Liver (tissue), 3 donors: Measurements from ENCODE around the gene PALD1.
"Not testable (repeated sequence)": the region's sequence is repeated elsewhere in the genome, so short reads cannot be mapped to it uniquely, and the experiment has no call there.

ENCODE experiments used
- TAF1 ChIP-seq: conservative IDR thresholded peaks from 2 replicates; pipeline ENCODE4 v1.6.1; 2016; ENCODE audit warnings: antibody characterized with exemption, mild to moderate bottlenecking
- YY1 ChIP-seq: IDR thresholded peaks from 2 replicates; pipeline ENCODE4 v1.6.1; 2016; ENCODE audit warnings: antibody characterized with exemption, mild to moderate bottlenecking
- TF ChIP-seq, protein P1 (sequence below): fragments of 150-350 bp; IDR thresholded peaks from 2 replicates; pipeline ENCODE4 v1.5.1; 2017; ENCODE audit warnings: improper control_type of control experiment, low read depth, low read length; ENCODE audit not compliant: missing input control
- TF ChIP-seq, protein P2 (sequence below): IDR thresholded peaks from 2 replicates; pipeline ENCODE4 v1.6.1; 2016; ENCODE audit warnings: antibody characterized with exemption
- TF ChIP-seq, protein P3 (sequence below): IDR thresholded peaks from 2 replicates; pipeline ENCODE4 v1.6.1; 2016; ENCODE audit warnings: antibody characterized with exemption
- TF ChIP-seq, protein P4 (sequence below): IDR thresholded peaks from 2 replicates; pipeline ENCODE4 v1.6.1; 2016; ENCODE audit warnings: antibody characterized with exemption
- TF ChIP-seq, protein P5 (sequence below): IDR thresholded peaks from 2 replicates; pipeline ENCODE4 v1.6.1; 2016; ENCODE audit warnings: antibody characterized with exemption, mild to moderate bottlenecking
- donor health status: healthy.
- donor health status: healthy.

DNA sequence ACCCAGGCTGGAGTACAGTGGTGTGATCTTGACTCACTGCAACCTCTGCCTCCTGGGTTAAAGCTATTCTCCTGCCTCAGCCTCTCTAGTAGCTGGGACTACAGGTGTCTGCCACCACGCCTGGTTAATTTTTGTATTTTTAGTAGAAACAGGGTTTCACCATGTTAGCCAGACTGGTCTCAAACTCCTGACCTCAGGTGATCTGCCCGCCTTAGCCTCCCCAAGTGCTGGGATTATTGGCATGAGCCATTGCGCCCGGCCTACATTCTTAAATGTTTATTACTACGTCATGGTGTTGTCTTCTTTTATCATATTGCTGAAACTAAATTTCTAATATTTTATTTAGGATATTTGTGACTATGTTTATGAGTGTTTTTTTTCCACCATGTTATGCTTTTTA lies 102.6 kb downstream of the PALD1 start:
- not testable (repeated sequence) for TF ChIP-seq TAF1, YY1
- TF ChIP-seq, protein P1, sequence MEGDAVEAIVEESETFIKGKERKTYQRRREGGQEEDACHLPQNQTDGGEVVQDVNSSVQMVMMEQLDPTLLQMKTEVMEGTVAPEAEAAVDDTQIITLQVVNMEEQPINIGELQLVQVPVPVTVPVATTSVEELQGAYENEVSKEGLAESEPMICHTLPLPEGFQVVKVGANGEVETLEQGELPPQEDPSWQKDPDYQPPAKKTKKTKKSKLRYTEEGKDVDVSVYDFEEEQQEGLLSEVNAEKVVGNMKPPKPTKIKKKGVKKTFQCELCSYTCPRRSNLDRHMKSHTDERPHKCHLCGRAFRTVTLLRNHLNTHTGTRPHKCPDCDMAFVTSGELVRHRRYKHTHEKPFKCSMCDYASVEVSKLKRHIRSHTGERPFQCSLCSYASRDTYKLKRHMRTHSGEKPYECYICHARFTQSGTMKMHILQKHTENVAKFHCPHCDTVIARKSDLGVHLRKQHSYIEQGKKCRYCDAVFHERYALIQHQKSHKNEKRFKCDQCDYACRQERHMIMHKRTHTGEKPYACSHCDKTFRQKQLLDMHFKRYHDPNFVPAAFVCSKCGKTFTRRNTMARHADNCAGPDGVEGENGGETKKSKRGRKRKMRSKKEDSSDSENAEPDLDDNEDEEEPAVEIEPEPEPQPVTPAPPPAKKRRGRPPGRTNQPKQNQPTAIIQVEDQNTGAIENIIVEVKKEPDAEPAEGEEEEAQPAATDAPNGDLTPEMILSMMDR: not testable (repeated sequence)
- TF ChIP-seq, protein P2, sequence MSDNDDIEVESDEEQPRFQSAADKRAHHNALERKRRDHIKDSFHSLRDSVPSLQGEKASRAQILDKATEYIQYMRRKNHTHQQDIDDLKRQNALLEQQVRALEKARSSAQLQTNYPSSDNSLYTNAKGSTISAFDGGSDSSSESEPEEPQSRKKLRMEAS: not testable (repeated sequence)
- TF ChIP-seq, protein P3, sequence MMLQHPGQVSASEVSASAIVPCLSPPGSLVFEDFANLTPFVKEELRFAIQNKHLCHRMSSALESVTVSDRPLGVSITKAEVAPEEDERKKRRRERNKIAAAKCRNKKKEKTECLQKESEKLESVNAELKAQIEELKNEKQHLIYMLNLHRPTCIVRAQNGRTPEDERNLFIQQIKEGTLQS: not testable (repeated sequence)
- TF ChIP-seq, protein P4, sequence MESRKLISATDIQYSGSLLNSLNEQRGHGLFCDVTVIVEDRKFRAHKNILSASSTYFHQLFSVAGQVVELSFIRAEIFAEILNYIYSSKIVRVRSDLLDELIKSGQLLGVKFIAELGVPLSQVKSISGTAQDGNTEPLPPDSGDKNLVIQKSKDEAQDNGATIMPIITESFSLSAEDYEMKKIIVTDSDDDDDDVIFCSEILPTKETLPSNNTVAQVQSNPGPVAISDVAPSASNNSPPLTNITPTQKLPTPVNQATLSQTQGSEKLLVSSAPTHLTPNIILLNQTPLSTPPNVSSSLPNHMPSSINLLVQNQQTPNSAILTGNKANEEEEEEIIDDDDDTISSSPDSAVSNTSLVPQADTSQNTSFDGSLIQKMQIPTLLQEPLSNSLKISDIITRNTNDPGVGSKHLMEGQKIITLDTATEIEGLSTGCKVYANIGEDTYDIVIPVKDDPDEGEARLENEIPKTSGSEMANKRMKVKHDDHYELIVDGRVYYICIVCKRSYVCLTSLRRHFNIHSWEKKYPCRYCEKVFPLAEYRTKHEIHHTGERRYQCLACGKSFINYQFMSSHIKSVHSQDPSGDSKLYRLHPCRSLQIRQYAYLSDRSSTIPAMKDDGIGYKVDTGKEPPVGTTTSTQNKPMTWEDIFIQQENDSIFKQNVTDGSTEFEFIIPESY: not testable (repeated sequence)
- TF ChIP-seq, protein P5, sequence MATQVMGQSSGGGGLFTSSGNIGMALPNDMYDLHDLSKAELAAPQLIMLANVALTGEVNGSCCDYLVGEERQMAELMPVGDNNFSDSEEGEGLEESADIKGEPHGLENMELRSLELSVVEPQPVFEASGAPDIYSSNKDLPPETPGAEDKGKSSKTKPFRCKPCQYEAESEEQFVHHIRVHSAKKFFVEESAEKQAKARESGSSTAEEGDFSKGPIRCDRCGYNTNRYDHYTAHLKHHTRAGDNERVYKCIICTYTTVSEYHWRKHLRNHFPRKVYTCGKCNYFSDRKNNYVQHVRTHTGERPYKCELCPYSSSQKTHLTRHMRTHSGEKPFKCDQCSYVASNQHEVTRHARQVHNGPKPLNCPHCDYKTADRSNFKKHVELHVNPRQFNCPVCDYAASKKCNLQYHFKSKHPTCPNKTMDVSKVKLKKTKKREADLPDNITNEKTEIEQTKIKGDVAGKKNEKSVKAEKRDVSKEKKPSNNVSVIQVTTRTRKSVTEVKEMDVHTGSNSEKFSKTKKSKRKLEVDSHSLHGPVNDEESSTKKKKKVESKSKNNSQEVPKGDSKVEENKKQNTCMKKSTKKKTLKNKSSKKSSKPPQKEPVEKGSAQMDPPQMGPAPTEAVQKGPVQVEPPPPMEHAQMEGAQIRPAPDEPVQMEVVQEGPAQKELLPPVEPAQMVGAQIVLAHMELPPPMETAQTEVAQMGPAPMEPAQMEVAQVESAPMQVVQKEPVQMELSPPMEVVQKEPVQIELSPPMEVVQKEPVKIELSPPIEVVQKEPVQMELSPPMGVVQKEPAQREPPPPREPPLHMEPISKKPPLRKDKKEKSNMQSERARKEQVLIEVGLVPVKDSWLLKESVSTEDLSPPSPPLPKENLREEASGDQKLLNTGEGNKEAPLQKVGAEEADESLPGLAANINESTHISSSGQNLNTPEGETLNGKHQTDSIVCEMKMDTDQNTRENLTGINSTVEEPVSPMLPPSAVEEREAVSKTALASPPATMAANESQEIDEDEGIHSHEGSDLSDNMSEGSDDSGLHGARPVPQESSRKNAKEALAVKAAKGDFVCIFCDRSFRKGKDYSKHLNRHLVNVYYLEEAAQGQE: not testable (repeated sequence)
